Activated CD8-positive, alpha-beta memory T cell treated with anti-CD3 and anti-CD28 coated beads for 4 hours (primary cell): ENCODE results near the gene PRR5.
"Not testable (repeated sequence)": the region's sequence is repeated elsewhere in the genome, so short reads cannot be mapped to it uniquely, and the experiment has no call there.

ENCODE experiments used
- DNase-seq, 2 donors: peaks; one replicate each; pipeline ENCODE4 v3.0.0-alpha.2; 2020; ENCODE audit warnings: low read depth in 2 of 2

Gene PRR5

GRCh38 chr22:44673406-44673805 is 28.6 kb upstream of the PRR5 start:
- no peak for DNase-seq

- not testable (repeated sequence) for DNase-seq
Measured at GRCh38 chr22:44676066-44676440, 26.0 kb upstream of the PRR5 start.

- no peak for DNase-seq
Measured at GRCh38 chr22:44676441-44677352, 25.3 kb upstream of the PRR5 start.

GRCh38 chr22:44677353-44677840 is 24.6 kb upstream of the PRR5 start:
- no peak for DNase-seq

- DNase-seq: no peak
Measured at GRCh38 chr22:44677871-44678555, 24.0 kb upstream of the PRR5 start.

GRCh38 chr22:44678556-44679305 is 23.3 kb upstream of the PRR5 start:
- DNase-seq: no peak

GRCh38 chr22:44679306-44679647 is 22.7 kb upstream of the PRR5 start:
- DNase-seq: not testable (repeated sequence)

- DNase-seq: no peak
Measured at GRCh38 chr22:44680058-44680457, 21.9 kb upstream of the PRR5 start.

- no peak for DNase-seq
Measured at GRCh38 chr22:44680481-44680894, 21.5 kb upstream of the PRR5 start.

- DNase-seq: no peak
Measured at GRCh38 chr22:44682556-44683168, 19.3 kb upstream of the PRR5 start.

- no peak for DNase-seq
Measured at GRCh38 chr22:44683237-44683636, 18.8 kb upstream of the PRR5 start.

- DNase-seq: no peak
Measured at GRCh38 chr22:44683881-44684280, 18.1 kb upstream of the PRR5 start.

- peak; percentile 56 to 67 for DNase-seq
Measured at GRCh38 chr22:44684506-44685383, 17.3 kb upstream of the PRR5 start.

- DNase-seq: peak; percentile 65 to 80
Measured at GRCh38 chr22:44685384-44686056, 16.5 kb upstream of the PRR5 start.

GRCh38 chr22:44686873-44687600 is 15.0 kb upstream of the PRR5 start:
- no peak for DNase-seq

- no peak for DNase-seq
Measured at GRCh38 chr22:44689173-44689572, 12.8 kb upstream of the PRR5 start.

GRCh38 chr22:44689915-44690524 is 12.0 kb upstream of the PRR5 start:
- DNase-seq: no peak

GRCh38 chr22:44691796-44692661 is 10.0 kb upstream of the PRR5 start:
- DNase-seq: no peak
